HEK293 (cell line): ENCODE results near the gene SLC22A4.

Experiments used
- CTCF ChIP-seq: fragments of 450-650 bp; formaldehyde crosslinking; IDR thresholded peaks from 2 replicates; pipeline ENCODE4 v1.5.1; 2016; ENCODE audit warnings: missing biosample characterization, missing genetic modification characterization
- ZBTB17 ChIP-seq: fragments of 450-650 bp; formaldehyde crosslinking; IDR thresholded peaks from 2 replicates; pipeline ENCODE4 v1.5.1; 2016; ENCODE audit warnings: missing biosample characterization, missing genetic modification characterization
- ZNF311 ChIP-seq: fragments of 450-650 bp; formaldehyde crosslinking; IDR thresholded peaks from 2 replicates; pipeline ENCODE4 v1.5.1; 2017; ENCODE audit warnings: missing biosample characterization, missing genetic modification characterization, borderline replicate concordance
- ZNF510 ChIP-seq: fragments of 450-650 bp; formaldehyde crosslinking; IDR thresholded peaks from 2 replicates; pipeline ENCODE4 v1.5.1; 2018; ENCODE audit warnings: mild to moderate bottlenecking, missing genetic modification characterization, missing biosample characterization; ENCODE audit not compliant: insufficient replicate concordance
- ZNF530 ChIP-seq: fragments of 450-650 bp; formaldehyde crosslinking; IDR thresholded peaks from 2 replicates; pipeline ENCODE4 v1.5.1; 2016; ENCODE audit warnings: low read depth, missing biosample characterization, missing genetic modification characterization
- ZNF768 ChIP-seq: fragments of 450-650 bp; formaldehyde crosslinking; IDR thresholded peaks from 2 replicates; pipeline ENCODE4 v1.5.1; 2018; ENCODE audit warnings: missing biosample characterization, mild to moderate bottlenecking, missing genetic modification characterization

GRCh38 chr5:132305420-132305819 lies 11.2 kb downstream of the SLC22A4 start:
- TF ChIP-seq ZNF510 (tag by site-specific recombination) (no peak), ZNF530 (tag by site-specific recombination) (no peak), ZNF768 (tag by site-specific recombination) (no peak), ZNF311 (tag by site-specific recombination) (no peak), ZBTB17 (tag by site-specific recombination) (no peak), CTCF (no peak)
